ENCODE measurements around the gene CCND1. TPM values are rescaled to one million over a fixed set of nuclear protein-coding genes. Genes with fewer than 3 reads are reported as not detected.

The CCND1 gene
- total RNA-seq, 5 donors from 2014 or later (not counting 1 experiment from before 2014, with no cell fraction given) = 1.0 to 4.2 (median 2.8) TPM

- peaks cover 35 to 39% (median 35%) of the 10 kb centered on the region in 3 donors for H3K4me1 Mint-ChIP-seq
- no peak overlapping the region for H3K4me3 Mint-ChIP-seq
- no peaks in the 10 kb centered on the region for H3K27me3 Mint-ChIP-seq
- peaks cover 28 to 56% of the 10 kb centered on the region in 2 donors for H3K36me3 ChIP-seq (ENCODE audit: control insufficient read depth in 2 of 2, extremely low read depth in 1 of 2, insufficient read depth in 1 of 2, low read length in 1 of 2)
- ChIA-PET POLR2A (no interaction called here), CTCF (interaction anchor here in 1 of 2 donors (0.7 kb wide), 1 partner anchor 233 kb away, joined by 3 read pairs; no protein-coding TSS in a partner anchor)
- no peaks in the 10 kb centered on the region for H3K9me3 Mint-ChIP-seq
- no peak overlapping the region for H3K27ac Mint-ChIP-seq
- H3K9me3 ChIP-seq = no peaks in the 10 kb centered on the region
- no peak overlapping the region for H3K4me3 ChIP-seq (ENCODE audit: control insufficient read depth in 1 of 2, extremely low read depth in 1 of 2, low read length in 1 of 2)
- H3K27me3 ChIP-seq (replicated peaks in 1 of 2; ENCODE audit: control insufficient read depth in 2 of 2, extremely low read depth in 1 of 2, insufficient read depth in 2 of 2, low read length in 1 of 2) = no peaks in the 10 kb centered on the region
- ATAC-seq (replicated peaks in 1 of 4) (no peak), DNase-seq (no peak)
- peaks cover 36% of the 10 kb centered on the region for H3K36me3 Mint-ChIP-seq
- 79% methylated on average over 18 of the region's 19 CpGs for WGBS (ENCODE audit: insufficient coverage)
- no peak overlapping the region for H3K27ac ChIP-seq (ENCODE audit: low read length)
- H3K4me1 ChIP-seq (ENCODE audit: control insufficient read depth in 1 of 2, extremely low read depth in 1 of 2, insufficient read depth in 2 of 2, low read length in 2 of 2) = peaks cover 6 to 13% of the 10 kb centered on the region in 2 experiments
Measured at GRCh38 chr11:69669486-69669885, 28.5 kb downstream of the CCND1 start.

GRCh38 chr11:69670158-69670845 is 29.3 kb downstream of the CCND1 start:
- CTCF ChIA-PET = no interaction called here
- Histone ChIP-seq H3K4me1 (ENCODE audit: control insufficient read depth in 1 of 2, extremely low read depth in 1 of 2, insufficient read depth in 2 of 2, low read length in 2 of 2) (peaks cover 8 to 18% of the 10 kb centered on the region in 2 experiments), H3K9me3 (no peaks in the 10 kb centered on the region), H3K27me3 (replicated peaks in 1 of 2; ENCODE audit: control insufficient read depth in 2 of 2, extremely low read depth in 1 of 2, insufficient read depth in 2 of 2, low read length in 1 of 2) (no peaks in the 10 kb centered on the region), H3K36me3 (ENCODE audit: control insufficient read depth in 2 of 2, extremely low read depth in 1 of 2, insufficient read depth in 1 of 2, low read length in 1 of 2) (peaks cover 28 to 48% of the 10 kb centered on the region in 2 donors), H3K27ac (ENCODE audit: low read length) (no peak overlapping the region), H3K4me3 (ENCODE audit: control insufficient read depth in 1 of 2, extremely low read depth in 1 of 2, low read length in 1 of 2) (no peak overlapping the region)
- H3K9me3 Mint-ChIP-seq = no peaks in the 10 kb centered on the region
- POLR2A ChIA-PET = no interaction called here
- no peak overlapping the region for H3K4me3 Mint-ChIP-seq
- H3K27me3 Mint-ChIP-seq = no peaks in the 10 kb centered on the region
- 60% methylated on average over 18 of the region's 18 CpGs for WGBS (ENCODE audit: insufficient coverage)
- H3K36me3 Mint-ChIP-seq = peaks cover 31% of the 10 kb centered on the region
- H3K27ac Mint-ChIP-seq = no peak overlapping the region
- ATAC-seq (replicated peaks in 1 of 4) (peak in 1 of 4 experiments; percentile 27), DNase-seq (peak in 29 of 35 experiments; percentile 16 to 75 (median 41))
- H3K4me1 Mint-ChIP-seq = peaks cover 38 to 42% (median 41%) of the 10 kb centered on the region in 3 donors

DNA sequence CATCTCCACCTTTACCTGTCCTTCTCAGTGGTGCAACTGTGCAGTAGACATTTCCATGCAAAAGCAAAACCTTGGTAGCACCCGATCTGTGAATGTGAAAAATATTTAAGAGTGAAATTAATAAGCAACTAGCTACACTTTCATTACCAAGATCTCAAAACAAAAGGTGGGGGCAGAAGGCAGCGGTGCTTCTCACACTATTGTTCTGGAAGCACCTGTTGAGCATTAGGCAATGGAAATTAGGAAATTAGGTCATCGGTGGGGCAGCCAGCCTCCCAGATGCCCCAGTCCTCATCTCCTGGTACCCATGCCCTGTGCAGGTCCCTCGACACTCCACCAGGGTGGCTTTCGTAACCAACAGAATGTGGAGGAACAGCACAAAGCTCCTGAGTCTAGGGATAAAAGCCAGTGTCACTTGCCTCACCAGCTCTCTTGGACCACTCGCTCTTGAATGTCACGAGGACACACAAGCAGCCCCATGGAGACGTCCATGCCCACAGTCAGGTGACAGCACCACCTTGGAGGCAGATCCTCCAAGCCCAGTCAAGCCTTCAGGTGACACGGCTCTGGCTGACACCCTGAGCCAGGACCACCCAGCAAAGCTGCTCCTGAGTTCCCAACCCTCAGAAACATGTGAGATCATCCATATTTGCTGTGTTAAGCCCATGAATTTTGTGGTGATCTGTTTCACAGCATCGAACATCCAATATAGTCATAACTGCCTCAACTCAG is 30.9 kb downstream of the CCND1 start:
- peaks cover 8 to 24% of the 10 kb centered on the region in 2 experiments for H3K4me1 ChIP-seq (ENCODE audit: control insufficient read depth in 1 of 2, extremely low read depth in 1 of 2, insufficient read depth in 2 of 2, low read length in 2 of 2)
- ATAC-seq (replicated peaks in 1 of 4) (no peak), DNase-seq (no peak)
- no peaks in the 10 kb centered on the region for H3K9me3 ChIP-seq
- no peaks in the 10 kb centered on the region for H3K9me3 Mint-ChIP-seq
- CTCF ChIA-PET = interaction anchor here in 1 of 2 donors (0.6 kb wide), 2 partner anchors 127 to 171 kb away, joined by 3 to 7 read pairs; no protein-coding TSS in a partner anchor
- no peaks in the 10 kb centered on the region for H3K27me3 ChIP-seq (replicated peaks in 1 of 2; ENCODE audit: control insufficient read depth in 2 of 2, extremely low read depth in 1 of 2, insufficient read depth in 2 of 2, low read length in 1 of 2)
- POLR2A ChIA-PET = no interaction called here
- peaks cover 28% of the 10 kb centered on the region for H3K36me3 Mint-ChIP-seq
- H3K27me3 Mint-ChIP-seq = no peaks in the 10 kb centered on the region
- WGBS (ENCODE audit: insufficient coverage) = 96% methylated on average over 7 of the region's 10 CpGs
- H3K4me1 Mint-ChIP-seq = peaks cover 39 to 45% (median 44%) of the 10 kb centered on the region in 3 donors
- H3K4me3 Mint-ChIP-seq = no peak overlapping the region
- no peak overlapping the region for H3K27ac ChIP-seq (ENCODE audit: low read length)
- H3K27ac Mint-ChIP-seq = peak overlapping the region in 1 of 2 donors; percentile 15
- no peak overlapping the region for H3K4me3 ChIP-seq (ENCODE audit: control insufficient read depth in 1 of 2, extremely low read depth in 1 of 2, low read length in 1 of 2)
- H3K36me3 ChIP-seq (ENCODE audit: control insufficient read depth in 2 of 2, extremely low read depth in 1 of 2, insufficient read depth in 1 of 2, low read length in 1 of 2) = peaks cover 28 to 37% of the 10 kb centered on the region in 2 donors

DNA sequence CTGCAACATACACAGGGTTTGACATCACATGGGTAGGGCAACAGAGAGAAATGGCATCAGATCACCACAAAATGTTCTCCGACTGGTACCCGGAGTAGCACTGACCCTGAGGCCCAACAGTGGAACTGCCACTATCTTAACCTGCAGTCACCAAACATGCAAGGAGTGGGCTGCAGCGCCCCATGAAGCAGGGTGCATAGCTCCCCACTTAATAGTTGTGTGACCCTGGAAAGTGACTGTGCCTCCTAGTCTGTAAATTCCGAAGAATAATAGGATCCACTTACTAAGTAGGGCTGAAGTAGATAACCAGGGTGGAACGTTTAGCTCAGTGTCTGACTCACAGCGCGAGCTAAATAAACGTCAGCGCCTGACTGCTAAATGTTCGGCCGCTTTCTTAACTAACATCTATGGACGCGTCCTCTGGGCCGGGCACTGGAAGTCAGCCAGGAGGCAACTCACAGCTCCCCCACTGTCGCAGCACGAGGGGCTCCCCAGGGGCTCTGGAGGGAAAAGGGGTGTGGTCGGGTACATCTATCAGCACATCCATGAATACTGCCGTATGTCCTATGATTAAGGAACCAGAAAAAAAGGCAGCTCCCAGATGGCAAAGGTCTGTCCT is 33.4 kb downstream of the CCND1 start:
- no peaks in the 10 kb centered on the region for H3K9me3 Mint-ChIP-seq
- peak in 1 of 35 experiments; percentile 11 for DNase-seq
- peaks cover 35 to 45% (median 44%) of the 10 kb centered on the region in 3 donors for H3K4me1 Mint-ChIP-seq
- peak in 1 of 4 experiments; percentile 2 for ATAC-seq (replicated peaks in 1 of 4)
- Histone ChIP-seq H3K4me3 (ENCODE audit: control insufficient read depth in 1 of 2, extremely low read depth in 1 of 2, low read length in 1 of 2) (peak overlapping the region; percentile 91 to 94), H3K4me1 (ENCODE audit: control insufficient read depth in 1 of 2, extremely low read depth in 1 of 2, insufficient read depth in 2 of 2, low read length in 2 of 2) (peaks cover 8 to 24% of the 10 kb centered on the region in 2 experiments), H3K27me3 (replicated peaks in 1 of 2; ENCODE audit: control insufficient read depth in 2 of 2, extremely low read depth in 1 of 2, insufficient read depth in 2 of 2, low read length in 1 of 2) (no peaks in the 10 kb centered on the region), H3K36me3 (ENCODE audit: control insufficient read depth in 2 of 2, extremely low read depth in 1 of 2, insufficient read depth in 1 of 2, low read length in 1 of 2) (peaks cover 12 to 21% of the 10 kb centered on the region in 2 donors), H3K9me3 (no peaks in the 10 kb centered on the region), H3K27ac (ENCODE audit: low read length) (peak overlapping the region; percentile 57)
- no peaks in the 10 kb centered on the region for H3K27me3 Mint-ChIP-seq
- H3K27ac Mint-ChIP-seq = peak overlapping the region; percentile 72 to 85
- H3K4me3 Mint-ChIP-seq = peak overlapping the region; percentile 92 to 96 (median 95)
- WGBS (ENCODE audit: insufficient coverage) = 25% methylated on average over 12 of the region's 18 CpGs
- POLR2A ChIA-PET = no interaction called here
- CTCF ChIA-PET = no interaction called here
- peaks cover 17% of the 10 kb centered on the region for H3K36me3 Mint-ChIP-seq

GRCh38 chr11:69674886-69675714 is 34.1 kb downstream of the CCND1 start, which contains the start of gene LTO1:
LTO1 (minus strand) TSS chr11:69675353; CDS start chr11:69675239, 114 bp downstream.
- Mint-ChIP-seq H3K27ac (peak within 1 kb of the TSS; percentile 85 to 90), H3K4me1 (peaks cover 33 to 43% (median 42%) of the 10 kb centered on the region in 3 donors), H3K27me3 (no peaks in the 10 kb centered on the region), H3K4me3 (peak within 1 kb of the TSS; percentile 92 to 96 (median 95)), H3K9me3 (no peaks in the 10 kb centered on the region), H3K36me3 (peaks cover 16% of the 10 kb centered on the region)
- Histone ChIP-seq H3K4me1 (ENCODE audit: control insufficient read depth in 1 of 2, extremely low read depth in 1 of 2, insufficient read depth in 2 of 2, low read length in 2 of 2) (peaks cover 8 to 24% of the 10 kb centered on the region in 2 experiments), H3K27me3 (replicated peaks in 1 of 2; ENCODE audit: control insufficient read depth in 2 of 2, extremely low read depth in 1 of 2, insufficient read depth in 2 of 2, low read length in 1 of 2) (no peaks in the 10 kb centered on the region), H3K36me3 (ENCODE audit: control insufficient read depth in 2 of 2, extremely low read depth in 1 of 2, insufficient read depth in 1 of 2, low read length in 1 of 2) (peaks cover 9 to 16% of the 10 kb centered on the region in 2 donors), H3K27ac (ENCODE audit: low read length) (peak within 1 kb of the TSS; percentile 57), H3K4me3 (ENCODE audit: control insufficient read depth in 1 of 2, extremely low read depth in 1 of 2, low read length in 1 of 2) (peak within 1 kb of the TSS; percentile 91 to 94), H3K9me3 (no peaks in the 10 kb centered on the region)
- ATAC-seq (replicated peaks in 1 of 4) (peak; percentile 92 to 96 (median 92)), DNase-seq (peak; percentile 84 to 96 (median 92))
- ChIA-PET CTCF (interaction anchor here in 1 of 2 donors (0.6 kb wide), 1 partner anchor 926 kb away, joined by 3 read pairs; no protein-coding TSS in a partner anchor), POLR2A (no interaction called here)
- 4% methylated on average over 67 of the region's 72 CpGs for WGBS (ENCODE audit: insufficient coverage)

Data from T-cell (primary cell).